HG02981 (cell line): ENCODE data around the gene ERBB2.
"Not testable (repeated sequence)": the region's sequence is repeated elsewhere in the genome, so short reads cannot be mapped to it uniquely, and the experiment has no call there.

Source experiments
- ATAC-seq: cut with Tn5 transposase; IDR thresholded peaks from one replicate; pipeline ENCODE4 v1.9.1; 2021; ENCODE audit warnings: mild to moderate bottlenecking, moderate library complexity; ENCODE audit not compliant: unreplicated experiment

The ERBB2 gene

GRCh38 chr17:39742126-39742855, 42.4 kb downstream of the ERBB2 start:
- no peak for ATAC-seq

GRCh38 chr17:39742856-39743436, 43.1 kb downstream of the ERBB2 start:
- no peak for ATAC-seq

GRCh38 chr17:39744075-39744835, 44.4 kb downstream of the ERBB2 start:
- no peak for ATAC-seq

GRCh38 chr17:39744836-39745215, 45.0 kb downstream of the ERBB2 start:
- ATAC-seq = no peak

GRCh38 chr17:39745335-39746144, 45.7 kb downstream of the ERBB2 start:
- ATAC-seq = no peak

GRCh38 chr17:39746145-39746461, 46.2 kb downstream of the ERBB2 start:
- no peak for ATAC-seq

- no peak for ATAC-seq
Measured at GRCh38 chr17:39747745-39748144, 47.9 kb downstream of the ERBB2 start.

GRCh38 chr17:39748444-39749034, 48.7 kb downstream of the ERBB2 start:
- not testable (repeated sequence) for ATAC-seq

- ATAC-seq = no peak
Measured at GRCh38 chr17:39750131-39751015, 50.5 kb downstream of the ERBB2 start.

GRCh38 chr17:39751016-39751543, 51.2 kb downstream of the ERBB2 start:
- ATAC-seq = no peak

- no peak for ATAC-seq
Measured at GRCh38 chr17:39751637-39752036, 51.8 kb downstream of the ERBB2 start.

- no peak for ATAC-seq
Measured at GRCh38 chr17:39752241-39752881, 52.5 kb downstream of the ERBB2 start.

- peak; percentile 14 for ATAC-seq
Measured at GRCh38 chr17:39753514-39754160, 53.8 kb downstream of the ERBB2 start.

- ATAC-seq = peak; percentile 55
Measured at GRCh38 chr17:39754161-39754957, 54.5 kb downstream of the ERBB2 start.

GRCh38 chr17:39754958-39755553, 55.2 kb downstream of the ERBB2 start:
- no peak for ATAC-seq

GRCh38 chr17:39755554-39756379, 55.9 kb downstream of the ERBB2 start:
- ATAC-seq = no peak
